VCaP (cell line): Measurements from ENCODE around the gene RAPGEF4.

Experiments
- H3K27ac ChIP-seq: fragments of 450-650 bp; 2 replicates; pipeline ENCODE4 v1.5.1; 2017
- TF ChIP-seq, protein P1 (sequence below): fragments of 450-650 bp; conservative IDR thresholded peaks from 2 replicates; pipeline ENCODE4 v1.5.1; 2017; ENCODE audit warnings: mild to moderate bottlenecking, moderate library complexity

RAPGEF4 gene

DNA sequence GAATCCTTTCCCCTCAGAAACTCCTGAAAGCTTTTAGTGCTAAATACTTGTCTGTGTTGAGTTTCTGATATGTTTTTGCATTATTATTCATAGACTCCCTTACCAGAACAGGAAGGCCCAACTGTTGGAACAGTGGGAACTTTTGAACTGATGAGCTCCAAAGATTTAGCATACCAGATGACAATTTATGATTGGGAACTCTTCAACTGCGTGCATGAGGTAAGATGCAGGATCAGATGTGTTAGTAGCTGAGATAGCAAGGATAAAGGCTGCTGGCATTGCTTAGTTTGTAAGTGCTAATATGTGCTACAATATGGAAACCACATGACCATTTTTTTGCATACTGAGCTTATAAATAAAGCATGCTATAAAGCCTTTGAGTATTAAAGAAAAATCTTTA is 290.8 kb downstream of the RAPGEF4 start:
- peak overlapping the region; percentile 80 for H3K27ac ChIP-seq

DNA sequence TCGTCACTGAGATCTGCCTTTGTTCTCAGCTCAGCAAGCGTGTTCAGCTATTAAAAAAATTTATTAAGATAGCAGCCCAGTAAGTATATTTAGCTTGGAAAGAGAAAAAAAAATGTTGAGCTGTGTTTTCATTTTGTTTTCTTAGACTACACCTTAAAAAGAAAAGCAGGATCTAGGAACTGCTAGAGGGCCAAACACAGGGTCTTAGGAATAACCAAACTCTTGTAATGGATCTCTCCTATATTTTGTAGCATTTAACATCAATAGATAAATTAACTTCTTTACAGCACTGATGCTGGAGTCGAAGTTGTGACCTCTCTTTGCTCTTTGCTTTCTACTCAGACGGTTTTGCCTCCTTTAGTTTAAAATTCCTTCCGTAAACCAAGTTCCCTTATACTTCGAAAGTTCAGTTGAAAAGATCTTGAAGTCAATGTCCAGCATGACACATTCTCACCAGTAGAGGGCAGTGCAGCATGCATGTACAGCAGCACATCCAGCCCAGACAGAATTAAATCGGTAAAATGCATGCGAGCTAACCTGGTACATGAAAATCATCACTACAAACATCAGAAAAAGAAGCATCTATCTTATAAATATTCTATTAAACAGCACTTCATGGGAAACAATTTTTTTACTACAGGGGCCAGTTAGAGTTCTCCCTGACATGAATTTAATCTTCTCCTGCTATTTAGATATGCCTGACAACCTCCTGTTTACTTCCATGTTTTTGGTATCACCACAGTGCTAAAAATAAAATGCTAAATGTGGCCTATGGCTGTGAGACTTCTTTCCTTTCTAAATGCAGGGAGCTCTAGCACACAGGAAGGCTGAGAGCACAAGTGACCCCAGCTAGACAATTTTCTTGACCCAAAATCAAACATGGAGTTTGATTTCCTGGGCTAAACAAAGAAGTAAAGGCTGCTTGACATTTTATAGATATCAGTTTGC is 291.8 kb downstream of the RAPGEF4 start:
- TF ChIP-seq, protein P1, sequence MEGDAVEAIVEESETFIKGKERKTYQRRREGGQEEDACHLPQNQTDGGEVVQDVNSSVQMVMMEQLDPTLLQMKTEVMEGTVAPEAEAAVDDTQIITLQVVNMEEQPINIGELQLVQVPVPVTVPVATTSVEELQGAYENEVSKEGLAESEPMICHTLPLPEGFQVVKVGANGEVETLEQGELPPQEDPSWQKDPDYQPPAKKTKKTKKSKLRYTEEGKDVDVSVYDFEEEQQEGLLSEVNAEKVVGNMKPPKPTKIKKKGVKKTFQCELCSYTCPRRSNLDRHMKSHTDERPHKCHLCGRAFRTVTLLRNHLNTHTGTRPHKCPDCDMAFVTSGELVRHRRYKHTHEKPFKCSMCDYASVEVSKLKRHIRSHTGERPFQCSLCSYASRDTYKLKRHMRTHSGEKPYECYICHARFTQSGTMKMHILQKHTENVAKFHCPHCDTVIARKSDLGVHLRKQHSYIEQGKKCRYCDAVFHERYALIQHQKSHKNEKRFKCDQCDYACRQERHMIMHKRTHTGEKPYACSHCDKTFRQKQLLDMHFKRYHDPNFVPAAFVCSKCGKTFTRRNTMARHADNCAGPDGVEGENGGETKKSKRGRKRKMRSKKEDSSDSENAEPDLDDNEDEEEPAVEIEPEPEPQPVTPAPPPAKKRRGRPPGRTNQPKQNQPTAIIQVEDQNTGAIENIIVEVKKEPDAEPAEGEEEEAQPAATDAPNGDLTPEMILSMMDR: peak; percentile 91
- H3K27ac ChIP-seq: peak overlapping the region; percentile 80

More for the DNA sequence above, 290.8 kb downstream of the RAPGEF4 start:
- TF ChIP-seq, protein P1: no peak

DNA sequence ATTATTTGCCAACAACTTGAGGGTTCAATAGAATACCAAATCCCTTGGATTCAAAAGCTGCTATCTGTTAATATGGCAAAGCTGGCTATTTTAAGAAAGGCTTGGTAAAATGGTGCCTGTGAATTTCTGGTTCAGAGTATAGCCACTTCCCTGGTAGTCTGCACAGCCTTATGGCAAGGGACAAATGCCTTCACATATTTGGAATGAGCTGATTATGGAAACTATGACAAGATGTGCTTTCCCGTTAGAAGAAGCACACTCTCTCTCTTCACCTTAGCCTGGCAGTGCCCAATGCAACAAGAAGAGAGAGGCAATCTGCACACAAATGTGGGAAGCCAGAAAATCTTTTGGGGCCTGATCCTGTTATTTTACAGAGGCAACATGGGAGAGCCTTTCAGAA is 292.5 kb downstream of the RAPGEF4 start:
- TF ChIP-seq, protein P1: no peak
- H3K27ac ChIP-seq: peak overlapping the region; percentile 80

DNA sequence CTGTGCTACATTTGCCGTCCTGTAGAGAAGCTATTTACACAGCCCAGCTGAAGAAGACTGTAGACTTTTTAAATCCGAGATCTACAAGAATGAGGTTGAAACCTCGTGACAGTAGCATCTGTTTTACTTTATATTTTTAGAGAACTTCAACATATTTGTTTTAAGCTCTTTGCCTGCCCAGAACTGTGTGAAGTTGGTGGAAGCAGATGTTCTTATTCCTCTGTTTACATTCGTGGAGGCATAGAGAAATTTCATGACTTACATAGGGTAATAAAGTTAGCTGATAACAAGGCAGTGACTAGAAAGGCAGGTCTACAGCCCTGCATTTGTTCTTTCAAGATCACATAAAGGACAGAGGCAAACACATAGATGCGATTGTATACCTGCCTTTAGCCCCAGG is 293.0 kb downstream of the RAPGEF4 start:
- TF ChIP-seq, protein P1: no peak

DNA sequence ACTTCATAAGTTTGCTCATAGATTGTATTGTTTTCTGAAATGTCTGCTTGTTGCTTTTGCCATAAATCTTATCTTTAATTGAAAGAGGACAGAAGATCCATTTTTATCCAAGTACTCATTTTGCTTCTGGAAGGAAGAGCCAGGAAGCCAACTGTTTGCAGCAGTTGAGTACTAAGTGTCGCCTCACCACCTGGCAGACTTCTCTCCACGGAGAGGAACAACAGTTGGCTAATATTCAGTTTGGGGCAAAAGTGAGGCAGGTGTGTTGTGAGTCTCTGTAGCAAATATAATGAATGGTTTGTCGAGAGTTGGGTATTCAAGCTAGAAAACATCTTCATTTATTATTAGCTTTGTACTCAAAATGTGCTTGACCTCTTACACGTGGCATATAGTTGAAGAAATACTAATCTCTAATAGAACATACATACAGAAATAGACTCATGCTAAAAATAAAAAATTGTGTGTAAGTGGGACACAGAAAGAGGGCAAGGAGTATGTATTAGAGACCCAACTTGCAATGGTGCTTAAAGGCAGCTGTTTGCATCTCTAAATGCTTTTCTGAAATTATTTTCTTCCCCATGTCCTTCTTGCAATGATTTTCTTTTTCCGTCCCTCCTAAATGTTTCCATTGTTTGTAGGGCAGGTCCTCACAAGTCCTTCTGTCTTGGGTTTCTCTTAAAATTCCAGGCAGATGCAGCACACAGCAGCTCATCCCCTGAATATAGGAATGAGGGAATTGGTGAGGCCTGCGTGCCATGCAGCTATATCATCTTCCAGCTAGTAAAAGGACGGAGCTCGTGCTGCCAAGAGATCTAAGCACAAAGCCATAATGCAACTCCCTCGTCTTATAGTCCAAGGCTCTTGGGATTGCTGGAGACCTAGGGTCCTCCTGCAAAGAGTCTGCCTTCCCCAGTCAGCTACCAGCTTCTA is 295.2 kb downstream of the RAPGEF4 start:
- TF ChIP-seq, protein P1: no peak
- peak overlapping the region; percentile 80 for H3K27ac ChIP-seq

More for the DNA sequence above, 293.0 kb downstream of the RAPGEF4 start:
- peak overlapping the region; percentile 80 for H3K27ac ChIP-seq

DNA sequence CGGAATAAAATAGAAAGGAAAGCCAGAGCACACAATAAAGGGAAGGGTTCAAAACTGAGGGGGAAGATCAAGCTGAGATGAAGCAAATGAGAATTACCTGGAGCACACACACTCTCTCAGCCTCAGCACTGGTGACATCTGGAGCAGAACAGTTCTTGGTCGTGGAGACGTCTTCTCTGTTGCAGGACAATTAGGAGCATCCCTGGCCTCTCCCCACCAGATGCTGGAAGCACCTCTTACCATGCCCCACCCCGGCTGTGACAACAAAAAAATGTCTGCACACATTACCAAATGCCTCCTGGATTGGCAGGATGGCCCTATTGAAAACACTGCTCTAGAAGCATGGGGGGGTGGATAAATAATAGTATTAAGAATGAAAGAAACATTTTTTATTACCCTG is 296.4 kb downstream of the RAPGEF4 start:
- H3K27ac ChIP-seq: no peak overlapping the region
- TF ChIP-seq, protein P1: no peak

DNA sequence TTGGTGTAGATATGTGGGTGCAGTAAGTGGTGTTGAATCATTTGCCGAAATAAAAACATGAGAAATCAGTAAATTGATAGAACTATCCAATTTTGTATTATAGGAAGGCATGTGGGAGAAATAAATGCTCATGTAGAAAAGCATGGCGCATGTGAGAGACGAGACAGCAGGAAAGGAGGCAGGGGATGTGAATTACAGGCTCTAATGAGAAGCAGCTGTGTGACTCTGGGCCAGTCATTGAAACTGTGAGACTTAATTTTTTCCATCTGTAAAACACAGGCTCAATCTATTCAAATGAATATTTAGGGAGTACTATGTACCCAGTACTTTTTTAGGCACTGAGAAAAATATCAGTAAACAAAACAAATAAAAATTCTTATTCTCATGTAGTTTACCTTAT is 297.4 kb downstream of the RAPGEF4 start:
- no peak overlapping the region for H3K27ac ChIP-seq
- TF ChIP-seq, protein P1: no peak
